Bronchial epithelial cell (primary cell): Measurements from ENCODE around the gene CRNN. TPM values are rescaled to one million over a fixed set of nuclear protein-coding genes. Genes with fewer than 3 reads are reported as not detected.
A peak's percentile ranks its signal among the peaks of the same experiment; 100 is the strongest.

Experiments used
- DNase-seq: peaks from one replicate; pipeline ENCODE4 v3.0.0-alpha.2; 2010; ENCODE audit warnings: low read depth
- FAIRE-seq: peaks from 2 replicates; lab custom pipeline; 2011; peaks lifted over from hg19 to GRCh38; lab: Jason Lieb, UNC
- H3K27me3 ChIP-seq: 2 replicates; pipeline ENCODE4 v1.5.1; 2011; ENCODE audit warnings: low read length; ENCODE audit not compliant: control insufficient read depth, insufficient read depth
- H3K36me3 ChIP-seq: 2 replicates; pipeline ENCODE4 v1.5.1; 2011; ENCODE audit warnings: low read length; ENCODE audit not compliant: control insufficient read depth, insufficient read depth
- H3K4me3 ChIP-seq: 2 replicates; pipeline ENCODE4 v1.5.1; 2011; ENCODE audit warnings: mild to moderate bottlenecking, low read depth, low read length, control low read depth
- CTCF ChIP-seq: IDR thresholded peaks from 2 replicates; pipeline ENCODE4 v1.5.1; 2011; ENCODE audit warnings: mild to moderate bottlenecking, moderate library complexity, low read length, control low read depth, inconsistent platforms; ENCODE audit not compliant: insufficient read depth, severe bottlenecking
- total RNA-seq: library from RNA; depleted of rRNA; stranded (reverse); fragments of >200 nt; gene quantifications from 2 replicates; pipeline ENCODE4 v1.2.1, GENCODE V29; 2014

CRNN gene
- 6.6 and 55.9 TPM in 2 replicates for total RNA-seq

GRCh38 chr1:152413909-152414308 lies at the start of gene CRNN:
Gene CRNN, minus strand, starts transcription at chr1:152414263. Its CDS starts 2,030 bp downstream, at chr1:152412233.
- Histone ChIP-seq H3K4me3 (no peak within 1 kb of the TSS), H3K36me3 (no peaks in the 10 kb centered on the region), H3K27me3 (no peaks in the 10 kb centered on the region)
- no peak for DNase-seq
- no peak for FAIRE-seq
- no peak for TF ChIP-seq CTCF

- no peaks in the 10 kb centered on the region for H3K36me3 ChIP-seq
- no peak for TF ChIP-seq CTCF
- no peak for FAIRE-seq
- no peak overlapping the region for H3K4me3 ChIP-seq
- no peaks in the 10 kb centered on the region for H3K27me3 ChIP-seq
- DNase-seq, result no peak
Measured at GRCh38 chr1:152462636-152463035, 48.6 kb upstream of the CRNN start.

- TF ChIP-seq CTCF, result peak; percentile 56
- DNase-seq (peak; percentile 63), FAIRE-seq (no peak)
- Histone ChIP-seq H3K36me3 (no peaks in the 10 kb centered on the region), H3K4me3 (no peak overlapping the region), H3K27me3 (no peaks in the 10 kb centered on the region)
Measured at GRCh38 chr1:152461544-152461943, 47.5 kb upstream of the CRNN start.

- no peak overlapping the region for H3K4me3 ChIP-seq
- no peak for TF ChIP-seq CTCF
- no peak for DNase-seq
- H3K27me3 ChIP-seq, result no peaks in the 10 kb centered on the region
- H3K36me3 ChIP-seq, result no peaks in the 10 kb centered on the region
- no peak for FAIRE-seq
Measured at GRCh38 chr1:152460529-152460899, 46.5 kb upstream of the CRNN start.

GRCh38 chr1:152459596-152460528 lies 45.8 kb upstream of the CRNN start:
- peak; percentile 60 for FAIRE-seq

More at GRCh38 chr1:152459596-152460528, 45.8 kb upstream of the CRNN start:
- no peaks in the 10 kb centered on the region for H3K27me3 ChIP-seq
- no peak overlapping the region for H3K4me3 ChIP-seq
- DNase-seq, result peak; percentile 63
- no peaks in the 10 kb centered on the region for H3K36me3 ChIP-seq
- peak; percentile 96 for TF ChIP-seq CTCF
